OCI-LY1 (cell line): ENCODE measurements around the gene UPB1.

Experiments used
- H2AFZ ChIP-seq: fragments of 200-600 bp; sonication (generic), shearing (Covaris generic); 2 replicates; pipeline ENCODE4 v1.6.0; 2014; ENCODE audit warnings: antibody characterized with exemption, mild to moderate bottlenecking, low read length
- H3F3A ChIP-seq: fragments of 200-600 bp; sonication (generic), shearing (Covaris generic); 2 replicates; pipeline ENCODE4 v1.6.0; 2014; ENCODE audit warnings: mild to moderate bottlenecking, antibody characterized with exemption, low read length, moderate library complexity; ENCODE audit not compliant: insufficient read depth
- H3K27ac ChIP-seq: fragments of 200-600 bp; sonication (generic); 2 replicates; pipeline ENCODE4 v1.5.1; 2014; ENCODE audit warnings: low read length, mixed run types, mild to moderate bottlenecking, low read depth; ENCODE audit not compliant: poor library complexity, severe bottlenecking
- H3K27me3 ChIP-seq: fragments of 200-600 bp; sonication (generic); 2 replicates; pipeline ENCODE4 v1.6.0; 2014; ENCODE audit warnings: antibody characterized with exemption, mild to moderate bottlenecking, low read length, moderate library complexity; ENCODE audit not compliant: insufficient read depth
- H3K36me3 ChIP-seq: fragments of 200-600 bp; sonication (generic); 2 replicates; pipeline ENCODE4 v1.6.1; 2014; ENCODE audit warnings: mild to moderate bottlenecking, antibody characterized with exemption, low read length, moderate library complexity, mixed read lengths; ENCODE audit not compliant: insufficient read depth
- H3K4me1 ChIP-seq: fragments of 200-600 bp; sonication (generic); 2 replicates; pipeline ENCODE4 v1.5.1; 2014; ENCODE audit warnings: mild to moderate bottlenecking, low read length, moderate library complexity; ENCODE audit not compliant: insufficient read depth, severe bottlenecking
- H3K4me2 ChIP-seq: fragments of 200-600 bp; sonication (generic), shearing (Covaris generic); 2 replicates; pipeline ENCODE4 v1.6.1; 2014; ENCODE audit warnings: low read length
- H3K4me3 ChIP-seq: fragments of 200-600 bp; sonication (generic); 2 replicates; pipeline ENCODE4 v1.5.1; 2014; ENCODE audit warnings: low read length, low read depth, mild to moderate bottlenecking, mixed read lengths; ENCODE audit not compliant: poor library complexity, severe bottlenecking
- H3K79me2 ChIP-seq: fragments of 200-600 bp; shearing (Covaris generic); 2 replicates; pipeline ENCODE4 v1.6.1; 2016; ENCODE audit warnings: mixed run types, low read length, mixed read lengths; ENCODE audit not compliant: insufficient read depth
- H3K9ac ChIP-seq: fragments of 200-600 bp; sonication (generic), shearing (Covaris generic); 2 replicates; pipeline ENCODE4 v1.6.1; 2014; ENCODE audit warnings: mild to moderate bottlenecking, low read length, mixed read lengths
- H3K9me2 ChIP-seq: fragments of 200-600 bp; sonication (generic), shearing (Covaris generic); 2 replicates; pipeline ENCODE4 v1.6.1; 2014; ENCODE audit warnings: low read depth, mild to moderate bottlenecking, low read length, mixed read lengths
- H3K9me3 ChIP-seq: fragments of 200-600 bp; shearing (Covaris generic); 2 replicates; pipeline ENCODE4 v1.6.1; 2014; ENCODE audit warnings: low read length, mixed read lengths
- H4K20me1 ChIP-seq: fragments of 200-600 bp; sonication (generic), shearing (Covaris generic); 2 replicates; pipeline ENCODE4 v1.6.0; 2016; ENCODE audit warnings: mild to moderate bottlenecking, low read length; ENCODE audit not compliant: insufficient read depth
- CTCF ChIP-seq: fragments of 200-600 bp; sonication (generic), shearing (Covaris generic); IDR thresholded peaks from 2 replicates; pipeline ENCODE4 v1.5.1; 2017; ENCODE audit warnings: mild to moderate bottlenecking, antibody characterized with exemption, low read length, moderate library complexity, mixed read lengths
- EZH2 ChIP-seq: fragments of 200-600 bp; sonication (generic), shearing (Covaris generic); IDR thresholded peaks from 2 replicates; pipeline ENCODE4 v1.8.0; 2017; ENCODE audit warnings: borderline replicate concordance, mixed run types, mild to moderate bottlenecking, antibody characterized with exemption, low read length, moderate library complexity, mixed read lengths

UPB1 gene

GRCh38 chr22:24495365-24495675 lies 188 bp downstream of the UPB1 start:
- H3K27me3 ChIP-seq = no peaks in the 10 kb centered on the region

GRCh38 chr22:24496234-24496633 lies 1.1 kb downstream of the UPB1 start:
- Histone ChIP-seq H3K9me3 (no peaks in the 10 kb centered on the region), H3K79me2 (no peaks in the 10 kb centered on the region), H3K9me2 (no peaks in the 10 kb centered on the region), H3K27me3 (no peaks in the 10 kb centered on the region), H4K20me1 (no peaks in the 10 kb centered on the region), H3F3A (no peaks in the 10 kb centered on the region), H3K9ac (no peak overlapping the region), H2AFZ (no peak overlapping the region), H3K4me1 (peaks cover 32% of the 10 kb centered on the region), H3K27ac (no peak overlapping the region), H3K4me2 (no peak overlapping the region), H3K36me3 (no peaks in the 10 kb centered on the region), H3K4me3 (no peak overlapping the region)
- TF ChIP-seq EZH2 (no peak), CTCF (no peak)

More at GRCh38 chr22:24495365-24495675, 188 bp downstream of the UPB1 start:
- H3K9ac ChIP-seq = no peak overlapping the region
- H3K4me3 ChIP-seq = no peak overlapping the region
- no peak overlapping the region for H2AFZ ChIP-seq
- H3K9me3 ChIP-seq = no peaks in the 10 kb centered on the region
- H3K9me2 ChIP-seq = no peaks in the 10 kb centered on the region
- H3K36me3 ChIP-seq = no peaks in the 10 kb centered on the region
- no peaks in the 10 kb centered on the region for H3F3A ChIP-seq
- no peak overlapping the region for H3K27ac ChIP-seq
- no peaks in the 10 kb centered on the region for H3K79me2 ChIP-seq
- no peak for TF ChIP-seq CTCF
- TF ChIP-seq EZH2 = no peak
- H3K4me2 ChIP-seq = no peak overlapping the region
- peaks cover 23% of the 10 kb centered on the region for H3K4me1 ChIP-seq
- no peaks in the 10 kb centered on the region for H4K20me1 ChIP-seq

GRCh38 chr22:24496661-24497060 lies 1.5 kb downstream of the UPB1 start:
- H3K27ac ChIP-seq = no peak overlapping the region
- H4K20me1 ChIP-seq = no peaks in the 10 kb centered on the region
- no peaks in the 10 kb centered on the region for H3K27me3 ChIP-seq
- TF ChIP-seq CTCF (no peak), EZH2 (no peak)
- no peaks in the 10 kb centered on the region for H3K9me2 ChIP-seq
- no peaks in the 10 kb centered on the region for H3F3A ChIP-seq
- no peaks in the 10 kb centered on the region for H3K79me2 ChIP-seq
- H3K4me1 ChIP-seq = peaks cover 36% of the 10 kb centered on the region
- H3K4me3 ChIP-seq = no peak overlapping the region
- H3K9ac ChIP-seq = no peak overlapping the region
- no peak overlapping the region for H3K4me2 ChIP-seq
- H2AFZ ChIP-seq = no peak overlapping the region
- H3K36me3 ChIP-seq = no peaks in the 10 kb centered on the region
- H3K9me3 ChIP-seq = no peaks in the 10 kb centered on the region
